Common myeloid progenitor, CD34-positive (primary cell): Measurements from ENCODE around the gene SOWAHC.

Source experiments
- CTCF ChIA-PET: fragments of 350-600 bp; sonication (Branson Sonifier 250); formaldehyde crosslinking; loops from one replicate; lab custom pipeline; 2021; ENCODE audit warnings: antibody characterized with exemption; lab: Charles Lee
- POLR2A ChIA-PET: fragments of 350-600 bp; sonication (Branson Sonifier 250); formaldehyde crosslinking; loops from one replicate; lab custom pipeline; 2021; ENCODE audit warnings: antibody characterized with exemption; lab: Charles Lee
- DNase-seq, 3 donors: peaks; one replicate each; pipeline versions ENCODE4 v3.0.0 to v3.0.0-alpha.2; 2013
- H3K27ac ChIP-seq, 2 experiments: 1 replicate in 1 of 2; 2 replicates in 1 of 2; pipeline ENCODE4 v1.7.0; 2013; ENCODE audit warnings: inconsistent platforms in 2 of 2, low read length in 2 of 2, mild to moderate bottlenecking in 2 of 2, low read depth in 1 of 2, moderate library complexity in 1 of 2; ENCODE audit not compliant: severe bottlenecking in 2 of 2, insufficient read depth in 1 of 2, poor library complexity in 1 of 2
- H3K27me3 ChIP-seq, 5 experiments: replicated peaks in 2 of 5; 1 replicate in 3 of 5; 2 replicates in 2 of 5; pipeline versions ENCODE4 v1.6.1 to v1.7.0; 2013; ENCODE audit warnings: low read length in 4 of 5, mild to moderate bottlenecking in 2 of 5, moderate library complexity in 2 of 5, inconsistent platforms in 1 of 5; ENCODE audit not compliant: insufficient read depth in 5 of 5, control insufficient read depth in 4 of 5
- H3K36me3 ChIP-seq, 4 experiments: 1 replicate in 2 of 4; 2 replicates in 2 of 4; pipeline versions ENCODE4 v1.6.1 to v1.7.0; 2013; ENCODE audit warnings: low read length in 3 of 4, control low read depth in 1 of 4, mild to moderate bottlenecking in 1 of 4; ENCODE audit not compliant: control insufficient read depth in 4 of 4, insufficient read depth in 4 of 4
- H3K4me1 ChIP-seq, 4 experiments: 1 replicate in 3 of 4; 2 replicates in 1 of 4; pipeline versions ENCODE4 v1.6.1 to v1.7.1; 2013; ENCODE audit warnings: low read length in 3 of 4, mild to moderate bottlenecking in 3 of 4, control low read depth in 1 of 4, inconsistent platforms in 1 of 4, moderate library complexity in 1 of 4; ENCODE audit not compliant: control insufficient read depth in 4 of 4, insufficient read depth in 4 of 4; ENCODE audit errors: control extremely low read depth in 1 of 4
- H3K4me3 ChIP-seq, 7 experiments: 1 replicate in 4 of 7; 2 replicates in 3 of 7; pipeline versions ENCODE4 v1.5.1 to v1.7.0; 2013; ENCODE audit warnings: mild to moderate bottlenecking in 7 of 7, low read length in 6 of 7, moderate library complexity in 6 of 7, inconsistent platforms in 2 of 7, low read depth in 2 of 7, control low read depth in 1 of 7; ENCODE audit not compliant: insufficient read depth in 4 of 7, control insufficient read depth in 1 of 7; ENCODE audit errors: extremely low read depth in 1 of 7
- H3K9me3 ChIP-seq, 5 experiments: 1 replicate in 4 of 5; 2 replicates in 1 of 5; pipeline versions ENCODE4 v1.6.1 to v1.7.1; 2013; ENCODE audit warnings: low read length in 4 of 5, mild to moderate bottlenecking in 2 of 5, inconsistent platforms in 1 of 5, low read depth in 1 of 5, moderate library complexity in 1 of 5; ENCODE audit not compliant: control insufficient read depth in 4 of 5, insufficient read depth in 2 of 5; ENCODE audit errors: control extremely low read depth in 1 of 5
- WGBS: methylation state at CpG from one replicate; pipeline ENCODE4 v1.1.5; 2013; ENCODE audit not compliant: insufficient coverage; 5-methylcytosine and 5-hydroxymethylcytosine counted together

The SOWAHC gene

DNA sequence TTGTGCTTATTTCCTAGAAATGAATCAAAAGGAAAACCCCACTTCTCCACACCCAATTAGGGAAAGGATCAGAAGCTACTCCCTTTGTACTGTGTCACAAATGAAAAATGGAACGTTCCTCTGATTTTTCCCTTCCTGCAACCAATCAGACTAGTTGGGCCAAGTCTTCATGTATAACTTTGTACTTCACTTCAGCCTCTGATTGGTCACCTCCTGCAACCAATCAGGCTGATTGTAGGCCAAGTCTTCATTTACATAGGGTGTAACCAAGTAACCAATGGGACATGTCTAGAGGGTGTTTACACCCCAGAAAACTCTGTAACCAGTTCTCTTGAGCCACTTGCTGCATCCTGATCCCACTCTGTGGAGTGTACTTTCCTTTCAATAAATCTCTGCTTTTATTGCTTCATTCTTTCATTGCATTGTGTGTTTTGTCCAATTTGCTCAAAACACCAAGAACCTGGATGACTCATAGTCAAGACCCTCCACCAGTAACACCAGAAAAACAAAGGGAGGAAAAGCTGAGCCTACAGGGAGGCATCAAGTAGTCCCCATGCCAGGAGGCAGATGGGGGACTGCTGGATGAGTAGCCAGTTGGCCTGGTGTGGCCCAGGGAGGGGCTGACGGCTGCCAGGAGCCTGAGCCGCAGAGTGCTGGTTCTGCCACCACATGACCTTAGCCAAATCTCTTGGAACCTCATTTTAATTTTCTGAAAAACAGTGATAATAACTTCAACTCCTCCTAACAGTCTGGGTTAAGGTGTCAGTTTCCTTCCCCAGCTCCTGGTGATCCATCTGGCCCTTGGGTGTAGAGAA, 46.1 kb downstream of the SOWAHC start:
- H3K27ac ChIP-seq = no peak overlapping the region
- ChIA-PET POLR2A (no interaction called here), CTCF (no interaction called here)
- H3K4me3 ChIP-seq = no peak overlapping the region
- 100% methylated on average over 2 of the region's 3 CpGs for WGBS
- H3K4me1 ChIP-seq = no peaks in the 10 kb centered on the region
- H3K36me3 ChIP-seq = no peaks in the 10 kb centered on the region
- no peak for DNase-seq
- H3K27me3 ChIP-seq = peaks cover 0 to 3% (median 0%) of the 10 kb centered on the region in 5 experiments
- H3K9me3 ChIP-seq = no peaks in the 10 kb centered on the region

DNA sequence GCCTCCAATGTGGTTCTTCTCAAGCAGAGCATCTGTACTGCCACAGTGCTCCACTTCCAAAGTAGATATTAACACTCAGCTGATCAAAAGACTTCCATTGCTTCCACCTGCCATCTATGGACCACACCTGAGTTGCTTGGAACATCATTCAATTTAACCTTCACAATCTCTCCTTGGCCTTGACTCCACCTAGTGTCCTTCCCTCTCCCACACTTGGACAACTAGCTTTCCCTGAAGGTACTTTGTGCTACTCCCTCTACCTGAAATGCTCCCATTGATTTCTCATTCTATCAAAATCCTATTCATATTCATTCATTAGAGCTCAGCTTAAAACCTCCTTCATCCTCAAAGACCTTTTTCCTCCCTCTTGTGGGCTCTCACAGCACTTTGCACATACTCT, 48.7 kb downstream of the SOWAHC start:
- H3K9me3 ChIP-seq = no peaks in the 10 kb centered on the region
- H3K27me3 ChIP-seq = peaks cover 0 to 3% (median 0%) of the 10 kb centered on the region in 5 experiments
- ChIA-PET POLR2A (interaction anchor here (1.3 kb wide), 1 partner anchor 71 kb away, joined by 3 read pairs; no protein-coding TSS in a partner anchor), CTCF (no interaction called here)
- no peak for DNase-seq
- H3K36me3 ChIP-seq = no peaks in the 10 kb centered on the region
- H3K4me1 ChIP-seq = no peaks in the 10 kb centered on the region
- no peak overlapping the region for H3K27ac ChIP-seq
- H3K4me3 ChIP-seq = no peak overlapping the region

DNA sequence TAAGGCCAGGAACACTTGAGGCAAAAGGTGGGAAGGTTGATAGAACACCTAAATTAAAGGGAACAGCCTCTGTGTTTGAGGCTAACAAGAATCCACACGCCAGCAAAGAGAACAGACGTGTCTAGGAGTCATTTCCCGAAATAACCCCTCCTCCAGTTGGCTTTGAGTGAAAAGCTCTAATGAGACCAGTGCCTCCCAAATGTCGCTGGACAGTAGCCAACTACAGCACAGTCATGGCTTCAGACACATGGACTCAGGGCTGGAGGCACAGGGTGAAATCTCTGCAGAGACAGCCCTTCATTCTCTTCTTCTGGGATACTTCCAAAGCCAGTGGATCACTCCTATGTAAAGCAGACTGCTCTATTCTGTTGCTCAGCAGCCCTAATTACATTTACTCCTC, 49.6 kb downstream of the SOWAHC start:
- no peaks in the 10 kb centered on the region for H3K9me3 ChIP-seq
- H3K27ac ChIP-seq = no peak overlapping the region
- no peak for DNase-seq
- no peaks in the 10 kb centered on the region for H3K4me1 ChIP-seq
- ChIA-PET POLR2A (interaction anchor here (0.6 to 1.3 kb wide), 2 partner anchors 9 to 72 kb away, joined by 3 to 4 read pairs; no protein-coding TSS in a partner anchor), CTCF (no interaction called here)
- no peak overlapping the region for H3K4me3 ChIP-seq
- WGBS = 90% methylated on average over 4 of the region's 4 CpGs
- no peaks in the 10 kb centered on the region for H3K36me3 ChIP-seq
- peaks cover 0 to 3% (median 0%) of the 10 kb centered on the region in 5 experiments for H3K27me3 ChIP-seq

DNA sequence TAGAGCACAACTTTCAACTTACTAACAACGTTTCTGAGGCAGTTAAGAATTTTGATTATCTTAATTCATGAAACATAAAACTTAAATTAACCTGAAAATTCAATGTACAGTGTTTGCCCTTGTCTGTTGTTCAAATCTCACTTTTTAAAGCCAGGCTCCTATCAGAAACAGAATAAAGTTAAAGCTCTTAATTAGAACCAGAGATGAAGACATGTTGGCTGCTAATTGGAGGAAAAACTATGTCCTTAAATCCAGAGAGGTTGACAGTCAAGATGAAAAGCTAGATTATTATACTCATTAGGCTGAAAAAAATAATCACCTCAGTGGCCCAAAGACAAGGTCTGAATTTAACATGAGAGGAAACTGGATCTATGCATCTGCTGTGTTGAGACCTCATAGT, 52.3 kb downstream of the SOWAHC start:
- peaks cover 0 to 3% (median 0%) of the 10 kb centered on the region in 5 experiments for H3K27me3 ChIP-seq
- no peaks in the 10 kb centered on the region for H3K4me1 ChIP-seq
- H3K9me3 ChIP-seq = no peaks in the 10 kb centered on the region
- ChIA-PET CTCF (no interaction called here), POLR2A (no interaction called here)
- WGBS = no CpG with 5 or more reads among the region's 1 CpG
- H3K4me3 ChIP-seq = no peak overlapping the region
- no peak for DNase-seq
- no peak overlapping the region for H3K27ac ChIP-seq
- H3K36me3 ChIP-seq = no peaks in the 10 kb centered on the region
